ENCODE results near the gene COL6A3. TPM values are rescaled to one million over a fixed set of nuclear protein-coding genes. Genes with fewer than 3 reads are reported as not detected.

Gene COL6A3
- polyA plus RNA-seq, 2 of the 4 experiments (the other 2 are of a cell fraction) = 0.10 to 0.28 TPM

DNA sequence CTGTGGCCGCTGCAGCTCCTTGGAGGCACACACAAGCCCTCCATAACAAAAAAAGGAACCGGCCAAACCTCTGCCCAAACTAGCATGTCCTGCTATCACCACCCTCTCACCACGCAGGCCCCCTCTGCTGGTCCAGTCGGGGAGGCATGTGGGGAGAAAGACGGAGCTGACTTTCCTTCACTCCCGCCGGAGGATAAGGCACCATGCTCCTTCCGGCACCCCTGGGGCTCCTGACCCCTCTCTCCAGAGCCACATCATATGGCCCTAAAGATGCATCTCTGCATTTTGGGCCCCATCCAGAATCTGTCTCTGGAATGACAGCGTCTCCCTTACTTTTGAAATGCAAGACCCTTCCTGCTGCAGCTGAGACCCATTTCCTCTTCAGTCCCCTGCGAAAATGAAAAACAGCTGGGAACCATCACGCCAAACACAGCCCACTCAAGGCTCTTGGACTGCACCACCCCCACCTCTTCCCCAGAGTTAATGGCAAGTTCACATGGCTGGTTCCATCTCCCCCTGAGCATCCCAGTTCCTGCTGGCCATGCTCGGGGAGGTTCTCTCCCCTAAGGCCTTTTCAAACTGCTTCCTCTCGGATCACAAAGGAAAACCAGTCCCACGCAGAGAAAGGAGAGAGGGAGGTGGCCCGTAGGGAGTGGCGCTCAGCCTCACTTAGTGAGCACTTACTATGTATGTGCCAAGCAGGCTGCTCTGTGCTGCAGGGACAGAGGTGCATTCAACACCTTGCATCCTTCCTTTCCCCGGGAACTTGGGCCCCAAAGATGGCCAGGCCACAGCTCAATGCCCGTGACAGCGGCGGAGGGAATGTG is 37.9 kb upstream of the COL6A3 start:
- H3K27ac ChIP-seq = no peak overlapping the region
- WGBS (ENCODE audit: missing lambda C conversion rate) = 81% methylated on average over 20 of the region's 20 CpGs

DNA sequence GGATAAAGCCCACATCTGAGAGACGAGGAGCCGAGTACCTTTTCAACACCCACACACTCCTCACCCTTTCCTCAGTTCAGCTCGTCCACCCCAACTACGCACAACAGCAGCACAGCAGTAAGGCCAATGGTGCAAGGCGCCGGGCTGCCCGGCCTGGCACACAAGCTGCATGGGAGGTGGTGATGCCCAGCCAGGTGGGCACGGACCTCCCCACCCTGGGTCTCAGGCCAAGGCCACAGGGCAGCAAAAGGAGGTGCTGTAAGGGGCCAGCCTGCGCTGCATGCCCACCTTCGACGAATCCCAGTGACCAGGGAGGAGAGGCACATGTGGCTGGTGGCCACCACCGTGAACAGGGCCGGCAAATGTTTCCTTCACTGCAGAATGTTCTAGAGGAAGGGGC is 36.6 kb upstream of the COL6A3 start:
- no peak overlapping the region for H3K27ac ChIP-seq
- CTCF ChIA-PET = interaction anchor here (1.2 to 2.1 kb wide), 4 partner anchors 18 to 62 kb away, joined by 3 to 7 read pairs (median 4); no protein-coding TSS in a partner anchor
- FAIRE-seq (no peak), DNase-seq (ENCODE audit: low read depth in 1 of 2, low spot score in 1 of 2) (no peak), ATAC-seq (no peak)
- no peaks in the 10 kb centered on the region for H3K4me1 ChIP-seq
- TF ChIP-seq EHMT2 (IDR thresholded peaks at IDR 0.05; ENCODE audit: low read depth) (no peak), HEYL (CRISPR knock-in tag; IDR thresholded peaks at IDR 0.05) (no peak)
- peaks cover 5% of the 10 kb centered on the region; the same call in 1 of the 3 replicates for H3K9me3 ChIP-seq
- WGBS (ENCODE audit: missing lambda C conversion rate) = 87% methylated on average over 9 of the region's 13 CpGs
- no peak overlapping the region for H3K4me2 ChIP-seq
- H3K4me3 ChIP-seq = no peak overlapping the region
- POLR2A ChIA-PET = no interaction called here

More for the DNA sequence above, 37.9 kb upstream of the COL6A3 start:
- no peak overlapping the region for H3K4me3 ChIP-seq
- ChIA-PET CTCF (interaction anchor here (0.8 to 1.6 kb wide), 7 partner anchors 15 to 61 kb away, joined by 3 to 4 read pairs (median 3); no protein-coding TSS in a partner anchor), POLR2A (no interaction called here)
- peaks cover 5% of the 10 kb centered on the region; the same call in 1 of the 3 replicates for H3K9me3 ChIP-seq
- peaks cover 6% of the 10 kb centered on the region; the same call in 2 of the 3 replicates for H3K4me1 ChIP-seq
- no peak overlapping the region for H3K4me2 ChIP-seq
- FAIRE-seq (no peak), DNase-seq (ENCODE audit: low read depth in 1 of 2, low spot score in 1 of 2) (no peak), ATAC-seq (peak in 1 of 2 experiments; percentile 51; a peak in 3 of 6 replicates)
- TF ChIP-seq, protein P1, sequence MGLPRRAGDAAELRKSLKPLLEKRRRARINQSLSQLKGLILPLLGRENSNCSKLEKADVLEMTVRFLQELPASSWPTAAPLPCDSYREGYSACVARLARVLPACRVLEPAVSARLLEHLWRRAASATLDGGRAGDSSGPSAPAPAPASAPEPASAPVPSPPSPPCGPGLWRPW (IDR thresholded peaks at IDR 0.05) = no peak
- TF ChIP-seq SMC3 (IDR thresholded peaks at IDR 0.05) = no peak
- no peak for TF ChIP-seq HDAC2 (IDR thresholded peaks at IDR 0.05)
- no peak for TF ChIP-seq HOXA7 (CRISPR knock-in tag; IDR thresholded peaks at IDR 0.05)
- TF ChIP-seq, protein P2, sequence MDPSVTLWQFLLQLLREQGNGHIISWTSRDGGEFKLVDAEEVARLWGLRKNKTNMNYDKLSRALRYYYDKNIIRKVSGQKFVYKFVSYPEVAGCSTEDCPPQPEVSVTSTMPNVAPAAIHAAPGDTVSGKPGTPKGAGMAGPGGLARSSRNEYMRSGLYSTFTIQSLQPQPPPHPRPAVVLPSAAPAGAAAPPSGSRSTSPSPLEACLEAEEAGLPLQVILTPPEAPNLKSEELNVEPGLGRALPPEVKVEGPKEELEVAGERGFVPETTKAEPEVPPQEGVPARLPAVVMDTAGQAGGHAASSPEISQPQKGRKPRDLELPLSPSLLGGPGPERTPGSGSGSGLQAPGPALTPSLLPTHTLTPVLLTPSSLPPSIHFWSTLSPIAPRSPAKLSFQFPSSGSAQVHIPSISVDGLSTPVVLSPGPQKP (IDR thresholded peaks at IDR 0.05; ENCODE audit: low read depth, low read length) = no peak
- TF ChIP-seq CHD2 (IDR thresholded peaks at IDR 0.05; ENCODE audit: low read length, partially characterized antibody) = no peak
- TF ChIP-seq ZSCAN20 (CRISPR knock-in tag; IDR thresholded peaks at IDR 0.05) = no peak
- TF ChIP-seq EP300 (IDR thresholded peaks at IDR 0.05) = no peak
- TF ChIP-seq ZC3H11A (IDR thresholded peaks at IDR 0.05) = no peak
- TF ChIP-seq HEYL (CRISPR knock-in tag; IDR thresholded peaks at IDR 0.05) = no peak
- no peak for TF ChIP-seq TP53 (CRISPR knock-in tag; IDR thresholded peaks at IDR 0.05)
- no peak for TF ChIP-seq CBX8 (IDR thresholded peaks at IDR 0.05)
- TF ChIP-seq CHD4 (IDR thresholded peaks at IDR 0.05; ENCODE audit: borderline replicate concordance) = no peak
- TF ChIP-seq POLR2A (IDR thresholded peaks at IDR 0.05; ENCODE audit: low read length) = no peak

DNA sequence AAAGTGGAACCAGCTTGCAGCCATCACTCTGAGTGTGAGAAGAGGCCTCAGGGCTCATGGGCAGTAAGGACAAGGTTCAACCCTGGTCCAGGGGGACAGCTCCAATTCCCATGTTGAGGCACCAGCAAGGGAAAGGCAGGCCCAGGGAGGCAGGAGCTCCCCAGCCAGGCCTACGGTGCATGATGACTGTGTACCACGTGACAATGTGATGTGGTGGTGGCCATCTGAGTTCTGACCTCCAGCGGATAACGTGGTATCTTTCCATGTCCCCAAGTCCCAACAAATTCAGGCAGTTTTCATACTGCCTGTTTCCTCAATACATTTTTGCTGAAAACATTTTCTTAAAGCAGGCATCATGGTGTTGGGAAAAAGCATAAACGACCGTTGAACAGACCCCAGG is 36.1 kb upstream of the COL6A3 start:
- WGBS (ENCODE audit: missing lambda C conversion rate) = 80% methylated on average over 6 of the region's 6 CpGs
- ATAC-seq (no peak), FAIRE-seq (no peak), DNase-seq (ENCODE audit: low read depth in 1 of 2, low spot score in 1 of 2) (no peak)
- no peak overlapping the region for H3K4me3 ChIP-seq
- peaks cover 3% of the 10 kb centered on the region; the same call in 1 of the 3 replicates for H3K9me3 ChIP-seq
- TF ChIP-seq FOSL2 (IDR thresholded peaks at IDR 0.05) (no peak), FOSL2 (CRISPR knock-in tag; IDR thresholded peaks at IDR 0.05) (no peak), BHLHE40 (IDR thresholded peaks at IDR 0.05; ENCODE audit: low read depth, low read length) (no peak), ESRRA (IDR thresholded peaks at IDR 0.05; ENCODE audit: borderline replicate concordance, low read length) (no peak), KDM1A (IDR thresholded peaks at IDR 0.05; ENCODE audit: low read depth) (no peak), RNF2 (IDR thresholded peaks at IDR 0.05; ENCODE audit: borderline replicate concordance, low read depth) (no peak)
- TF ChIP-seq, protein P3, sequence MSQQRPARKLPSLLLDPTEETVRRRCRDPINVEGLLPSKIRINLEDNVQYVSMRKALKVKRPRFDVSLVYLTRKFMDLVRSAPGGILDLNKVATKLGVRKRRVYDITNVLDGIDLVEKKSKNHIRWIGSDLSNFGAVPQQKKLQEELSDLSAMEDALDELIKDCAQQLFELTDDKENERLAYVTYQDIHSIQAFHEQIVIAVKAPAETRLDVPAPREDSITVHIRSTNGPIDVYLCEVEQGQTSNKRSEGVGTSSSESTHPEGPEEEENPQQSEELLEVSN (IDR thresholded peaks at IDR 0.05; ENCODE audit: borderline replicate concordance, low read depth) = no peak
- no peaks in the 10 kb centered on the region for H3K4me1 ChIP-seq
- CTCF ChIA-PET = interaction anchor here (1.4 to 2.1 kb wide), 4 partner anchors 17 to 328 kb away, joined by 3 to 7 read pairs (median 5); no protein-coding TSS in a partner anchor
- no peak overlapping the region for H3K4me2 ChIP-seq
- POLR2A ChIA-PET = no interaction called here
- no peak overlapping the region for H3K27ac ChIP-seq
